Gastroesophageal sphincter (tissue), 4 donors: ENCODE measurements around the gene PDIA5. TPM values are rescaled to one million over a fixed set of nuclear protein-coding genes. Genes with fewer than 3 reads are reported as not detected.

Experiments used
- ATAC-seq: fragments of 150-250 bp; one replicate; pipeline ENCODE4 v1.9.1; 2016; ENCODE audit warnings: mild to moderate bottlenecking, moderate library complexity
- H3K27ac ChIP-seq, 4 donors: fragments of 200-600 bp; sonication (generic) in 3 of 4; 1 replicate in 3 of 4; 2 replicates in 1 of 4; pipeline ENCODE4 v1.5.1; 2016 to 2019
- H3K27me3 ChIP-seq: fragments of 200-600 bp; sonication (generic); one replicate; pipeline ENCODE4 v1.5.1; 2019
- H3K36me3 ChIP-seq, 2 donors: fragments of 200-600 bp; sonication (generic); one replicate each; pipeline ENCODE4 v1.5.1; 2019; ENCODE audit warnings: control low read depth in 1 of 2
- H3K4me1 ChIP-seq, 3 donors: fragments of 200-600 bp; sonication (generic); 1 replicate in 2 of 3; 2 replicates in 1 of 3; pipeline ENCODE4 v1.5.1; 2016 to 2019; ENCODE audit warnings: control low read depth in 2 of 3
- H3K4me3 ChIP-seq, 2 donors: fragments of 200-600 bp; sonication (generic); one replicate each; pipeline ENCODE4 v1.5.1; 2019; ENCODE audit warnings: mild to moderate bottlenecking in 1 of 2, moderate library complexity in 1 of 2
- H3K9me3 ChIP-seq, 3 donors: fragments of 200-600 bp; sonication (generic); one replicate each; pipeline ENCODE4 v1.5.1; 2017 to 2019; ENCODE audit warnings: control low read depth in 2 of 3
- EP300 ChIP-seq: sonication (generic); formaldehyde crosslinking; IDR thresholded peaks from one replicate; pipeline ENCODE4 v1.6.1; 2017; ENCODE audit warnings: antibody characterized with exemption, mild to moderate bottlenecking
- POLR2A ChIP-seq, 2 donors: fragments of 450-650 bp; IDR thresholded peaks; one replicate each; pipeline ENCODE4 v1.6.1; 2017; ENCODE audit warnings: antibody characterized with exemption in 2 of 2, mild to moderate bottlenecking in 2 of 2, moderate library complexity in 1 of 2
- POLR2AphosphoS5 ChIP-seq: sonication (generic); formaldehyde crosslinking; IDR thresholded peaks from one replicate; pipeline ENCODE4 v1.6.1; 2017; ENCODE audit warnings: antibody characterized with exemption
- WGBS, 2 donors: methylation state at CpG; one replicate each; pipeline ENCODE4 v1.1.5; 2018; ENCODE audit warnings: low coverage in 1 of 2; 5-methylcytosine and 5-hydroxymethylcytosine counted together
- total RNA-seq, 4 donors: library from RNA; depleted of rRNA; stranded (reverse); fragments of >200 nt; gene quantifications; one replicate each; pipeline ENCODE4 v1.1.0, GENCODE V29; 2016
- TF ChIP-seq, protein P1 (sequence below), 4 experiments: fragments of 200-600 bp in 2 of 4; fragments of 450-650 bp in 2 of 4; sonication (generic) in 1 of 4; IDR thresholded peaks; one replicate each; pipeline ENCODE4 v1.5.1; 2017 to 2019; ENCODE audit warnings: antibody characterized with exemption in 4 of 4, mild to moderate bottlenecking in 2 of 4, moderate library complexity in 2 of 4

The PDIA5 gene
- total RNA-seq, 4 donors from 2014 or later: 9.0 to 19.8 (median 16.9) TPM

GRCh38 chr3:123152687-123153086, 85.9 kb downstream of the PDIA5 start:
- peak; percentile 25 for ATAC-seq
- Histone ChIP-seq H3K4me3 (no peak overlapping the region), H3K27me3 (no peaks in the 10 kb centered on the region), H3K27ac (no peak overlapping the region), H3K36me3 (peaks cover 0 to 96% of the 10 kb centered on the region in 2 donors), H3K4me1 (no peaks in the 10 kb centered on the region), H3K9me3 (no peaks in the 10 kb centered on the region)
- WGBS, 2 donors: 89 to 90% methylated on average over 2 to 3 of the region's 3 CpGs
- TF ChIP-seq, protein P1, sequence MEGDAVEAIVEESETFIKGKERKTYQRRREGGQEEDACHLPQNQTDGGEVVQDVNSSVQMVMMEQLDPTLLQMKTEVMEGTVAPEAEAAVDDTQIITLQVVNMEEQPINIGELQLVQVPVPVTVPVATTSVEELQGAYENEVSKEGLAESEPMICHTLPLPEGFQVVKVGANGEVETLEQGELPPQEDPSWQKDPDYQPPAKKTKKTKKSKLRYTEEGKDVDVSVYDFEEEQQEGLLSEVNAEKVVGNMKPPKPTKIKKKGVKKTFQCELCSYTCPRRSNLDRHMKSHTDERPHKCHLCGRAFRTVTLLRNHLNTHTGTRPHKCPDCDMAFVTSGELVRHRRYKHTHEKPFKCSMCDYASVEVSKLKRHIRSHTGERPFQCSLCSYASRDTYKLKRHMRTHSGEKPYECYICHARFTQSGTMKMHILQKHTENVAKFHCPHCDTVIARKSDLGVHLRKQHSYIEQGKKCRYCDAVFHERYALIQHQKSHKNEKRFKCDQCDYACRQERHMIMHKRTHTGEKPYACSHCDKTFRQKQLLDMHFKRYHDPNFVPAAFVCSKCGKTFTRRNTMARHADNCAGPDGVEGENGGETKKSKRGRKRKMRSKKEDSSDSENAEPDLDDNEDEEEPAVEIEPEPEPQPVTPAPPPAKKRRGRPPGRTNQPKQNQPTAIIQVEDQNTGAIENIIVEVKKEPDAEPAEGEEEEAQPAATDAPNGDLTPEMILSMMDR (IDR thresholded peaks at IDR 0.05): no peak
- TF ChIP-seq POLR2AphosphoS5: no peak
- TF ChIP-seq POLR2A (IDR thresholded peaks at IDR 0.05): no peak
- no peak for TF ChIP-seq EP300

GRCh38 chr3:123153125-123154019, 86.5 kb downstream of the PDIA5 start:
- Histone ChIP-seq H3K4me1 (no peaks in the 10 kb centered on the region), H3K36me3 (peaks cover 0 to 96% of the 10 kb centered on the region in 2 donors), H3K27me3 (no peaks in the 10 kb centered on the region), H3K27ac (no peak overlapping the region), H3K4me3 (no peak overlapping the region), H3K9me3 (no peaks in the 10 kb centered on the region)
- ATAC-seq: no peak
- WGBS, 2 donors: 63 to 74% methylated on average over 5 to 6 of the region's 6 CpGs
- no peak for TF ChIP-seq EP300
- TF ChIP-seq, protein P1 (IDR thresholded peaks at IDR 0.05): no peak
- TF ChIP-seq POLR2AphosphoS5: no peak
- TF ChIP-seq POLR2A (IDR thresholded peaks at IDR 0.05): no peak

DNA sequence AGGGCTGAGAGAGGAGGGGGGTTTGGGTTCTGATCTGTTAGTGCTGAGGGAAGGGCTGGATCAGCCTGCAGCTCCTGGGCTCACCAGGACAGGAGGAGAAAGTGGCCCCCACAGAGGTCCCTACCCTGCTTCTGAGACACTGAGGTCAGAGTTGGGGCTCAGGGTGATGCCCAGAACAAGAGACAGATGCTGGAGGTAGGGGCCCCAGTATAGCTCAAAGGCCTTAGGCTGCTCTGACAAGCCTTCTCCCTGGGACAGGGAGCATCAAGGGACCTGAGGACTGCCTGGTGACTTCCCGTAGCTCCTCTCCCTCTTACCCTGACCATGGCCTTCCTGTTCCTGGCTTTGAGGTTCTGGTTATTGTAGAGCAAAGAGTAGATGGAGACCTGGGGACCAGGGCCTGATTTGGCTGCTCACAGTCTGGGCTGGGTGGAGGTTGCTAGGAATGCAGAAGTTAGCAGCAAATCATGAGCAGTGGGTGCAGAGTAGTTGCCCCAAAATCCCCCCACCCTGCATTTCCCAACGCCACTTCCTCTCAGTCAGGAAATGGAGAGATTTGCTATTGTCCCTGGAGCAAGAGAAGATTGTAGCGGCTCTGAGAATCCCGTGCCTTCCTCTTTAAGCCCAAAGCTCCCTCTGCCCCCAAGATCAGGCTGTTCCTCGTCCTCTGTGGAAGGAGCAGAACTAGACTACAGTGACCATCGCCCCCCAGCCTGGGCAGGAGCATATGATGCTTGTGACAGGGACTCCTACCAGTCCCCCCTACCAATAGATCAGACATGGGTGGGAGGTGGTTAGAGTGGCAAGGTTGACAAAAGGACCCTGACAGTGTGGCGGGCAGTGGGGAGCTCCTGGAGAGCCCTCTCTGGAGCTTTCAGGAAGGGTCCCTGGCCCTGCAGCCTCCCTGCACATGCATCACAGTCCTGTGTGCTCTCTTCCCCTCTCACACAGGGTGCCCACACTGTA, 87.5 kb downstream of the PDIA5 start:
- peaks cover 0 to 96% of the 10 kb centered on the region in 2 donors for H3K36me3 ChIP-seq
- no peak overlapping the region for H3K27ac ChIP-seq
- no peaks in the 10 kb centered on the region for H3K9me3 ChIP-seq
- TF ChIP-seq EP300 (no peak), POLR2A (IDR thresholded peaks at IDR 0.05) (no peak), POLR2AphosphoS5 (no peak)
- TF ChIP-seq, protein P1 (IDR thresholded peaks at IDR 0.05): no peak
- no peaks in the 10 kb centered on the region for H3K27me3 ChIP-seq
- 87 to 100% methylated on average over 1 to 3 of the region's 7 CpGs for WGBS, 2 donors
- H3K4me3 ChIP-seq: no peak overlapping the region
- no peak for ATAC-seq
- H3K4me1 ChIP-seq: no peaks in the 10 kb centered on the region

GRCh38 chr3:123155471-123156011, 88.7 kb downstream of the PDIA5 start:
- no peak overlapping the region for H3K4me3 ChIP-seq
- peaks cover 0 to 96% of the 10 kb centered on the region in 2 donors for H3K36me3 ChIP-seq
- 87% methylated on average over 3 of the region's 9 CpGs; no CpG with 5 or more reads in 1 of the 2 donors for WGBS, 2 donors
- H3K27me3 ChIP-seq: no peaks in the 10 kb centered on the region
- no peaks in the 10 kb centered on the region for H3K9me3 ChIP-seq
- no peaks in the 10 kb centered on the region for H3K4me1 ChIP-seq
- H3K27ac ChIP-seq: no peak overlapping the region
- no peak for ATAC-seq
- no peak for TF ChIP-seq POLR2AphosphoS5
- TF ChIP-seq POLR2A (IDR thresholded peaks at IDR 0.05): no peak
- no peak for TF ChIP-seq EP300
- TF ChIP-seq, protein P1 (IDR thresholded peaks at IDR 0.05): no peak
